Neural progenitor cell (in vitro differentiated cells): ENCODE data around the gene CSF1R. TPM values are rescaled to one million over a fixed set of nuclear protein-coding genes. Genes with fewer than 3 reads are reported as not detected.
A peak's percentile ranks its signal among the peaks of the same experiment; 100 is the strongest.

Source experiments
- DNase-seq: peaks from one replicate; pipeline ENCODE4 v3.0.0-alpha.2; 2016; ENCODE audit warnings: low spot score
- H2AFZ ChIP-seq: fragments of 200-600 bp; sonication (generic); replicated peaks from 2 replicates; pipeline ENCODE4 v1.6.1; 2016; ENCODE audit warnings: antibody characterized with exemption
- H3F3A ChIP-seq: fragments of 200-600 bp; sonication (generic); 2 replicates; pipeline ENCODE4 v1.6.1; 2016; ENCODE audit warnings: antibody characterized with exemption, low read depth
- H3K27ac ChIP-seq: fragments of 200-600 bp; sonication (generic); 2 replicates; pipeline ENCODE4 v1.5.1; 2016; ENCODE audit warnings: mild to moderate bottlenecking
- H3K27me3 ChIP-seq: fragments of 200-600 bp; sonication (generic); 2 replicates; pipeline ENCODE4 v1.6.1; 2016; ENCODE audit warnings: mild to moderate bottlenecking, moderate library complexity
- H3K36me3 ChIP-seq: fragments of 200-600 bp; sonication (generic); 2 replicates; pipeline ENCODE4 v1.5.1; 2016
- H3K4me1 ChIP-seq: fragments of 200-600 bp; sonication (generic); 2 replicates; pipeline ENCODE4 v1.6.1; 2016; ENCODE audit warnings: mixed run types
- H3K4me2 ChIP-seq: fragments of 200-600 bp; sonication (generic); 2 replicates; pipeline ENCODE4 v1.6.1; 2016
- H3K4me3 ChIP-seq: fragments of 200-600 bp; sonication (generic); 2 replicates; pipeline ENCODE4 v1.5.1; 2016
- H3K79me2 ChIP-seq: fragments of 200-600 bp; sonication (generic); 2 replicates; pipeline ENCODE4 v1.6.1; 2016; ENCODE audit warnings: low read depth
- H3K9ac ChIP-seq: fragments of 200-600 bp; sonication (generic); 2 replicates; pipeline ENCODE4 v1.6.1; 2016
- H3K9me3 ChIP-seq: fragments of 200-600 bp; sonication (generic); 2 replicates; pipeline ENCODE4 v1.5.1; 2016; ENCODE audit warnings: low read depth
- H4K20me1 ChIP-seq: fragments of 200-600 bp; sonication (generic); 2 replicates; pipeline ENCODE4 v1.6.1; 2016; ENCODE audit warnings: low read depth
- H3K27ac Mint-ChIP-seq: 3 replicates; pipeline ENCODE4 v1.8.0; 2021; ENCODE audit warnings: mixed read lengths
- H3K27me3 Mint-ChIP-seq: 2 replicates; pipeline ENCODE4 v1.8.0; 2022; ENCODE audit warnings: low read depth, mild to moderate bottlenecking, inconsistent platforms, moderate library complexity, mixed read lengths; ENCODE audit not compliant: insufficient read depth
- H3K36me3 Mint-ChIP-seq: 3 replicates; pipeline ENCODE4 v1.8.0; 2021; ENCODE audit warnings: mixed read lengths
- H3K4me1 Mint-ChIP-seq: 3 replicates; pipeline ENCODE4 v1.8.0; 2021; ENCODE audit warnings: mixed read lengths
- H3K4me3 Mint-ChIP-seq: 3 replicates; pipeline ENCODE4 v1.8.0; 2021; ENCODE audit warnings: mild to moderate bottlenecking, moderate library complexity, mixed read lengths
- H3K9me3 Mint-ChIP-seq: 3 replicates; pipeline ENCODE4 v1.8.0; 2020; ENCODE audit warnings: mixed read lengths
- EZH2 ChIP-seq: fragments of 200-600 bp; sonication (generic); IDR thresholded peaks from 2 replicates; pipeline ENCODE4 v1.6.1; 2017; ENCODE audit warnings: antibody characterized with exemption, mild to moderate bottlenecking, moderate library complexity
- EZH2phosphoT487 ChIP-seq: fragments of 200-600 bp; sonication (generic); IDR thresholded peaks from 2 replicates; pipeline ENCODE4 v1.6.1; 2017; ENCODE audit warnings: antibody characterized with exemption
- total RNA-seq: library from RNA; depleted of rRNA; stranded (reverse); fragments of >200 nt; gene quantifications from 2 replicates; pipeline ENCODE4 v1.2.3, GENCODE V29; 2015; ENCODE audit warnings: low replicate concordance
- TF ChIP-seq, protein P1 (sequence below): fragments of 200-600 bp; sonication (generic); IDR thresholded peaks from 2 replicates; pipeline ENCODE4 v1.5.1; 2017; ENCODE audit warnings: antibody characterized with exemption, mild to moderate bottlenecking

CSF1R gene
- total RNA-seq, 1 donor from 2014 or later: not detected

DNA sequence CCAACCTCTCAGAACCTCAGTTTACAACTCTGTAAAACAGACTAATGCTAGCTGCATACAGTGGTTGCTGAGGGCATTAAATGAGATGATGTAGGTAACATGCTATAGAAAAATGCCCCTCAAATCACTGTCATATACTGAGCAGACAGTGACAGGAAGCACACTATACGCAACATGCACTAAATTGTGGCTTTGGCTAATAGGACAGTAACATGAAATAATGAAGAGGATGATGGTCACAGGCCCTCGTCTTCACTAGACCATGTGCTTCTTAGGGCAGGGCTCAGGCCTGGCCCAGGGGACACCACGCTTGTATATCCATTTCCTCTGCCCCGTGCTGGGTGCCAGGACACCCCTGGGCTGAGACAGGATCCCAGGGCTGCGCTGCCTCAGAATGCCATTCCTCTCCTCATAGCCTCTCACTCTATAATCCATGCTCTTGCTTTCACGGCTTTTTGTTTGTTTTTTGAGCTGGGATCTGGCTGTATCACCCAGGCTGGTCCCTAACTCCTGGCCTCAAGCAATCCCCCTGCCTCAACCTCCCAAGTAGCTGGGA, 18.9 kb downstream of the CSF1R start:
- no peak overlapping the region for H3K4me2 ChIP-seq
- H3K27me3 ChIP-seq: no peaks in the 10 kb centered on the region
- no peak for DNase-seq
- Mint-ChIP-seq H3K4me1 (peaks cover 18% of the 10 kb centered on the region), H3K27ac (no peak overlapping the region), H3K4me3 (no peak overlapping the region), H3K9me3 (no peaks in the 10 kb centered on the region), H3K27me3 (peaks cover 1% of the 10 kb centered on the region), H3K36me3 (no peaks in the 10 kb centered on the region)
- no peak overlapping the region for H3K9ac ChIP-seq
- no peak overlapping the region for H3K4me3 ChIP-seq
- TF ChIP-seq, protein P1, sequence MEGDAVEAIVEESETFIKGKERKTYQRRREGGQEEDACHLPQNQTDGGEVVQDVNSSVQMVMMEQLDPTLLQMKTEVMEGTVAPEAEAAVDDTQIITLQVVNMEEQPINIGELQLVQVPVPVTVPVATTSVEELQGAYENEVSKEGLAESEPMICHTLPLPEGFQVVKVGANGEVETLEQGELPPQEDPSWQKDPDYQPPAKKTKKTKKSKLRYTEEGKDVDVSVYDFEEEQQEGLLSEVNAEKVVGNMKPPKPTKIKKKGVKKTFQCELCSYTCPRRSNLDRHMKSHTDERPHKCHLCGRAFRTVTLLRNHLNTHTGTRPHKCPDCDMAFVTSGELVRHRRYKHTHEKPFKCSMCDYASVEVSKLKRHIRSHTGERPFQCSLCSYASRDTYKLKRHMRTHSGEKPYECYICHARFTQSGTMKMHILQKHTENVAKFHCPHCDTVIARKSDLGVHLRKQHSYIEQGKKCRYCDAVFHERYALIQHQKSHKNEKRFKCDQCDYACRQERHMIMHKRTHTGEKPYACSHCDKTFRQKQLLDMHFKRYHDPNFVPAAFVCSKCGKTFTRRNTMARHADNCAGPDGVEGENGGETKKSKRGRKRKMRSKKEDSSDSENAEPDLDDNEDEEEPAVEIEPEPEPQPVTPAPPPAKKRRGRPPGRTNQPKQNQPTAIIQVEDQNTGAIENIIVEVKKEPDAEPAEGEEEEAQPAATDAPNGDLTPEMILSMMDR: no peak
- TF ChIP-seq EZH2 (no peak), EZH2phosphoT487 (no peak)
- no peaks in the 10 kb centered on the region for H3F3A ChIP-seq
- H3K27ac ChIP-seq: no peak overlapping the region
- H3K4me1 ChIP-seq: peaks cover 15% of the 10 kb centered on the region
- H3K79me2 ChIP-seq: no peaks in the 10 kb centered on the region
- no peaks in the 10 kb centered on the region for H3K9me3 ChIP-seq
- no peak overlapping the region for H2AFZ ChIP-seq
- no peaks in the 10 kb centered on the region for H4K20me1 ChIP-seq
- H3K36me3 ChIP-seq: no peaks in the 10 kb centered on the region

DNA sequence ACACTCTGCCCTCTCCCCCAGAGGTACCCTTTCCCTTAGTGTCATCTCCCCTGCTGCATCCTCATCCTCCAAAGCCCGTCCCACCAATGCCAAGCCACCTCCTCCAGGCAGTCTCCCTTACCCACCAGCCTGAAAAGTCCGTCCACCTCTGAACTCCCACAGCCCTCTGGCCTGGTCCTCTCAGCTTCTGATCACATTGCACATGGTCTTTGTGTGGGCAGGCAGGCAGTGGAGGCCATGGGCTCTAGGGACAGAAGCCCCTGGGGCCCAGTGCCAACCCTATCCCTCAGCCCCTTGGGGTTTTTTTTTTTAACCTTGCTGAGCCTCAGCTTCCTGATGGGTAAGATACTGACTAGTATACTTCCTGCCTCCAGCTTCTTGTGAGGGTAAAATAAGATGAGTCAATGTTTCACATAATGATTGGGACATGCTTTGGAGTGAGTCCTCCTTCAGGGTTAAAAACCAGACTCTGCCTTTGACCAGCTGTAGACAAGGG, 19.4 kb downstream of the CSF1R start:
- no peaks in the 10 kb centered on the region for H3K27me3 ChIP-seq
- Mint-ChIP-seq H3K27me3 (no peaks in the 10 kb centered on the region), H3K36me3 (no peaks in the 10 kb centered on the region), H3K4me3 (peak overlapping the region; percentile 67), H3K9me3 (no peaks in the 10 kb centered on the region), H3K4me1 (peaks cover 18% of the 10 kb centered on the region), H3K27ac (no peak overlapping the region)
- peaks cover 15% of the 10 kb centered on the region for H3K4me1 ChIP-seq
- no peak overlapping the region for H3K4me3 ChIP-seq
- H3F3A ChIP-seq: no peaks in the 10 kb centered on the region
- H3K9me3 ChIP-seq: no peaks in the 10 kb centered on the region
- H2AFZ ChIP-seq: no peak overlapping the region
- H3K27ac ChIP-seq: no peak overlapping the region
- H3K4me2 ChIP-seq: no peak overlapping the region
- H4K20me1 ChIP-seq: no peaks in the 10 kb centered on the region
- H3K79me2 ChIP-seq: no peaks in the 10 kb centered on the region
- DNase-seq: no peak
- H3K9ac ChIP-seq: no peak overlapping the region
- TF ChIP-seq, protein P1: no peak
- TF ChIP-seq EZH2phosphoT487: no peak
- TF ChIP-seq EZH2: no peak
- H3K36me3 ChIP-seq: no peaks in the 10 kb centered on the region

- DNase-seq: no peak
- Mint-ChIP-seq H3K27ac (no peak overlapping the region), H3K4me1 (peaks cover 18% of the 10 kb centered on the region), H3K27me3 (no peaks in the 10 kb centered on the region), H3K4me3 (peak overlapping the region; percentile 67), H3K9me3 (no peaks in the 10 kb centered on the region), H3K36me3 (no peaks in the 10 kb centered on the region)
- Histone ChIP-seq H3F3A (no peaks in the 10 kb centered on the region), H3K4me3 (no peak overlapping the region), H3K27me3 (no peaks in the 10 kb centered on the region), H3K79me2 (no peaks in the 10 kb centered on the region), H3K36me3 (no peaks in the 10 kb centered on the region), H3K9me3 (no peaks in the 10 kb centered on the region), H3K27ac (no peak overlapping the region), H4K20me1 (no peaks in the 10 kb centered on the region), H3K4me1 (peaks cover 15% of the 10 kb centered on the region), H2AFZ (no peak overlapping the region), H3K4me2 (no peak overlapping the region), H3K9ac (no peak overlapping the region)
- TF ChIP-seq EZH2phosphoT487 (no peak), EZH2 (no peak)
- TF ChIP-seq, protein P1: no peak
Measured at GRCh38 chr5:150066436-150066835, 19.9 kb downstream of the CSF1R start.
